ENCODE measurements around the gene RBCK1.

- TF ChIP-seq ZNF232 (CRISPR knock-in tag; IDR thresholded peaks at IDR 0.05) (no peak), JUND (IDR thresholded peaks at IDR 0.05; ENCODE audit: borderline replicate concordance, low read depth, low read length) (peak; percentile 89), JUND (tag; IDR thresholded peaks at IDR 0.05; ENCODE audit: borderline replicate concordance, low read depth, low read length) (peak; percentile 87; the same call in 2 of the 3 replicates)
Measured at GRCh38 chr20:371755-372542, 36.1 kb upstream of the RBCK1 start.
